Measurements from ENCODE around the gene WASF2. TPM values are rescaled to one million over a fixed set of nuclear protein-coding genes. Genes with fewer than 3 reads are reported as not detected.

Gene WASF2
- total RNA-seq, 3 donors from 2014 or later = 131 to 159 (median 134) TPM

DNA sequence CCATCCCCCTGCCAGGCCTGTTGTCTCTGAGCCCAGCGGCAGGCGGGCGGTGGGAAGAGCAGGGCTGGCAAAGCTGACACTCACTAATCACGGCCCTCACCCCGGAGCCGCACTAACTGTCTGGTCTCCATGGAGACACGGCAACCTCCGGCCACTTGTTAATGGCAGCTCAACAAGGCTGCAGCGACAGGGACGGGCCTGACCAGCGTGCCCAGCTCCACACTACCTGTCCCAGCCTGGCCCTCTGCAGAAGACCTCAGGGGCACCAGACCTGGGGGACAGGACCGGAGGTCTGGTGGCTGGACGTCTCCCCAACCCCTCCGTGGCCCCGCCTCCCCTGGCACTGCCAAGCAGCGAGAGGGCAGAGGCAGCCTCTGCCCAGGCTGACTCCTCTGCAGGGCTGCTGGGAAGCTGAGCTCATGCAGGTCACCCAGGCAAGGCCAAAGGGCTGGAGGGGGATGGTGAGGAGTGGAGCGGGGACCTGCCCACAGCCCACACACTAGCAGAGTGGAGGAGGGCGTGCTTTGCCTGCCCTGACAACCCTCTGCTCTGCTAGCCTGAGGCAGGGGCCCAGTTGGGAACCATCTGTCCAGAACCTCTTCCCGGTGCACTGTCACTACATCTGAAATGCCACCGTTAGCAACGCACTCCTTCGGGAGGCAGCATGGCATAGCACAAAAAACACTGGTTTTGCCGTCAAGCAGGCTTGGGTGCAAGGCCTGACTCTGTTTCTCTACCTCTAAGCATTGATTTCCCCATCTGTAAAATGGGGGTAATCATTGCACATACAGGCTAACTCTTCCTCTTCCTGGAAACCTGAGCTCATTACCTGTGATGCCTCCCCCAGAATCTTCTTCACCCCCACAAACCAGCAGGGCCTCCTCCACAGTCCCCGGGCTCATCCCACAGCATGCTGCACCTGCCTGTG, 29.6 kb upstream of the WASF2 start:
- peak; percentile 4 for ATAC-seq
- H3K4me1 ChIP-seq (ENCODE audit: low read depth) = peaks cover 47% of the 10 kb centered on the region
- H3K36me3 ChIP-seq (ENCODE audit: low read depth) = no peaks in the 10 kb centered on the region
- DNase-seq = peak in 2 of 3 donors; percentile 66 to 68
- H3K9me3 ChIP-seq = no peaks in the 10 kb centered on the region
- TF ChIP-seq, protein P1, sequence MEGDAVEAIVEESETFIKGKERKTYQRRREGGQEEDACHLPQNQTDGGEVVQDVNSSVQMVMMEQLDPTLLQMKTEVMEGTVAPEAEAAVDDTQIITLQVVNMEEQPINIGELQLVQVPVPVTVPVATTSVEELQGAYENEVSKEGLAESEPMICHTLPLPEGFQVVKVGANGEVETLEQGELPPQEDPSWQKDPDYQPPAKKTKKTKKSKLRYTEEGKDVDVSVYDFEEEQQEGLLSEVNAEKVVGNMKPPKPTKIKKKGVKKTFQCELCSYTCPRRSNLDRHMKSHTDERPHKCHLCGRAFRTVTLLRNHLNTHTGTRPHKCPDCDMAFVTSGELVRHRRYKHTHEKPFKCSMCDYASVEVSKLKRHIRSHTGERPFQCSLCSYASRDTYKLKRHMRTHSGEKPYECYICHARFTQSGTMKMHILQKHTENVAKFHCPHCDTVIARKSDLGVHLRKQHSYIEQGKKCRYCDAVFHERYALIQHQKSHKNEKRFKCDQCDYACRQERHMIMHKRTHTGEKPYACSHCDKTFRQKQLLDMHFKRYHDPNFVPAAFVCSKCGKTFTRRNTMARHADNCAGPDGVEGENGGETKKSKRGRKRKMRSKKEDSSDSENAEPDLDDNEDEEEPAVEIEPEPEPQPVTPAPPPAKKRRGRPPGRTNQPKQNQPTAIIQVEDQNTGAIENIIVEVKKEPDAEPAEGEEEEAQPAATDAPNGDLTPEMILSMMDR (IDR thresholded peaks at IDR 0.05) = no peak
- H3K4me3 ChIP-seq = no peak overlapping the region
- intact Hi-C loops (cut with DNase I, micrococcal nuclease) = no loop called here

DNA sequence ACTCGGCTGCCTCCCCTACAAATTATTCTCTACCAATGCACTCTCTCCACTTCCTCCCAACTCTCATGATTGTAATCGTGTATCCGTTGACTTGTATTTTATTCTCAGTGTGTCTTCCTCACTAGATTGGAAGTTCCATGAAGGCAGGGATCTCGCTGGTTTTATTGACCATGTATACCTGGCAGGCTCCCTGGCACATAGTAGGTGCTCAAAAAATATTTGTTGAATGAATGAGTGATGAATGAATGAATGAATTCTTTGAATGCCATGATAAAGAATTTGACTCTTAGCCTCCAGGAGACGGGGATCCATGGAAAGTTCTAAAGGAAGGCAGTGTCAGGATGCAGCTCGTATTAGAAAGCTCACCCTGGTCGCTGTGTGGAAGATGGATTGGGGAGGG, 28.8 kb upstream of the WASF2 start:
- Histone ChIP-seq H3K4me1 (ENCODE audit: low read depth) (peaks cover 47% of the 10 kb centered on the region), H3K9me3 (no peaks in the 10 kb centered on the region), H3K4me3 (no peak overlapping the region), H3K36me3 (ENCODE audit: low read depth) (no peaks in the 10 kb centered on the region)
- ATAC-seq (no peak), DNase-seq (no peak)
- intact Hi-C loops (cut with DNase I, micrococcal nuclease) = no loop called here
- TF ChIP-seq, protein P1 (IDR thresholded peaks at IDR 0.05) = no peak

DNA sequence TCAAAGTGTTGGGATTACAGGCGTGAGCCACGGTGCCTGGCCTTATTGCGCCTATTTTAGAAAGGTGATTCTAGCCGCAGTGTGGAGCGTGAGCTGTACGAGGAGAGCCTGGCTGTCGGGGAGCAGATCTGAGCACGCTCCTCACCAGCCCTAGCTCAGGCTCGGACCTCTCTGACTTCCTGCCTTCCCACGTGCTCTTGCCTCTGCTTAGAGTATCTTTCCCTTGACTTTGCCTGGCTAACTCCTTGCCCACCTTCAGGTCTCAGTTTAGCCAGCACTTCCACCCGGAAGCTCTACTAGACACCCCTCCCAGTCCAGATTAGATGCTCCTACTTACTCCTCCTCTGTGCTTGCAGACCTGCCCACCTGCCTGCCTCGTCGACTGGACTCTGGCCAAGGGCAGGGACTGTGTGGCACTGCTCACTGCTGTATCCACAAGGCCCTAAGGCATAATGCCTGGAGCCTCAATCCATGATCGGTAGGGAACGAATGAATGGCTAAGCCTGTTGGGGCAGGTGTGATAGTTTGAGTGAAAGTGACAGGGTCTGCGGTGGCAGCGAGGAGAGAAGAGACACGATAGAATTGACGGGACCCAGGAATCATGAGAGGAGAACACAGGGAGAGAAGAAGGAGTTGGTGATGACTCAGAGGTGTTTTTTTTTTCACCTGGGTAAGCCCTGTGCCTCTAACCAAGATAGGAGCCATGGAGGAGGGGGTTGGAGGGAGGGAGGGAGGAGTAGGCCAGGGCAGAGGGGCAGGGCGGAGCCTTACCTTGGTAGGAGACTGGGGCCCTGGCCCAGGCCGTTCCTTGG, 28.1 kb upstream of the WASF2 start:
- intact Hi-C loops (cut with DNase I, micrococcal nuclease) = no loop called here
- Histone ChIP-seq H3K4me3 (no peak overlapping the region), H3K36me3 (ENCODE audit: low read depth) (no peaks in the 10 kb centered on the region), H3K9me3 (no peaks in the 10 kb centered on the region), H3K4me1 (ENCODE audit: low read depth) (peaks cover 42% of the 10 kb centered on the region)
- TF ChIP-seq, protein P1 (IDR thresholded peaks at IDR 0.05) = no peak
- DNase-seq = peak; percentile 91 to 93 (median 91)
- peak; percentile 87 for ATAC-seq

DNA sequence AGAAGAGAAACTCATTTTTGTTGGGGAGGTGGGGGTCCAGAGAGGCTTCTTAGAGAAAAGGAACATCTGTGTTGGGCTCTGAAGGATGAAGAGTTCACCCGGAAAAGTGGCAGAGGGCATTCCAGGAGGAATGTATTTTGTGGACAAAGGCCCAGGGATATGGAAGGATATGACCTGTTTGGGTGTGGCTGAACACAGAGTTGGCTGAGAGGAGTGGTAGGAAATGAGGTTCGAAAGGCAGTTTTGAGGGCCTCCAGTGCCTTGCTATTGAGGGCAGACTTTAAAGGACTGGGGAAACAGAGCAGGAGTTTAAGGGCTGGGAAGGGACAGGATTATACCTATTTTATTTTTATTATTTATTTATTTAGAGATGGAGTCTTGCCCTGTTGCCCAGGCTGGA, 27.3 kb upstream of the WASF2 start:
- Histone ChIP-seq H3K4me1 (ENCODE audit: low read depth) (peaks cover 34% of the 10 kb centered on the region), H3K36me3 (ENCODE audit: low read depth) (no peaks in the 10 kb centered on the region), H3K4me3 (no peak overlapping the region), H3K9me3 (no peaks in the 10 kb centered on the region)
- ATAC-seq (peak; percentile 65), DNase-seq (peak in 1 of 3 donors; percentile 61)
- TF ChIP-seq, protein P1 (IDR thresholded peaks at IDR 0.05) = no peak
- intact Hi-C loops (cut with DNase I, micrococcal nuclease) = no loop called here

DNA sequence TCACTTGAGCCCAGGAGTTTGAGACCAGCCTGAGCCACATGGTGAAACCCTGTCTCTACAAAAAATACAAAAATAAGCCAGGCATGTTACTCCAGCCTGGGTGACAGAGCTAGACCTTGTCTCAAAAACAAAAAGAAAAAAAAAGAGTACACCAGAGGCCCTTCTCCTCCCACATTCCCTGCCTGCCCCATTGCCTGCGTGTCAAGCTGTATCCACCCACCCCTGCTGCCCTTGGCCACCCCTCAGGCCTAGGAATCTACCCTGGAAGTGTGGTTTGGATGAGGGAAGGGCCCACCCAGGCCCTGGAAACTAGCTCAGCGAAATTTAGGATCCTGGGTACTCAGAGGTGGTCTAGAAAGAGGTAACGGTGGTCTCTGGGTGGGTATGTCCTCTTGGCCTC, 25.7 kb upstream of the WASF2 start:
- intact Hi-C loops (cut with DNase I, micrococcal nuclease) = no loop called here
- no peak overlapping the region for H3K4me3 ChIP-seq
- H3K9me3 ChIP-seq = no peaks in the 10 kb centered on the region
- DNase-seq (no peak), ATAC-seq (no peak)
- no peaks in the 10 kb centered on the region for H3K36me3 ChIP-seq (ENCODE audit: low read depth)
- peaks cover 23% of the 10 kb centered on the region for H3K4me1 ChIP-seq (ENCODE audit: low read depth)
- TF ChIP-seq, protein P1 (IDR thresholded peaks at IDR 0.05) = no peak
